UCSD-AML1 (cell line): ENCODE data around the gene PLA2G15.

Source experiments
- DNase-seq: peaks from one replicate; lab custom pipeline; 2025; ENCODE audit not compliant: unreplicated experiment; lab: John Stamatoyannopoulos, UW

PLA2G15 gene

DNA sequence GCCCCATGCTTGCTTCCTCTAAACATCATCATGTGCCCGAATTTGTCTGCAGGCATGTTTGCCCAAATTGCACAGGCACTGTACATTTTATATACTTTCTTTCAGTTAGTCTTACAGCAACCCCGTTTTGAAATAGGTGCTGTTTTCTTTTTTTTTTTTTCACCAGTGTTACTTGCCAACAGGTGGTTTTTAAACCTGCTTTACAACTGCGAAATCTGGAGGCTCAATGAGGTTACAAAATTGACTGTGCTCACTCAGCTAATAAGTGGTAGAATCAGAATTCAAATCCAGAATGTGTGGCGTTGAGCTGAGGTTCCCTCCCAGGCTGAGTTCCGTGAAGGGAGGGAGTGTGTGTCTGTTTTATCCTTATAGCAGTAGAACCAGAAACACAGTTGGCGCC, 5.8 kb downstream of the PLA2G15 start:
- no peak for DNase-seq

- DNase-seq, result no peak
Measured at GRCh38 chr16:68251832-68252231, 6.7 kb downstream of the PLA2G15 start.

GRCh38 chr16:68252383-68252782, 7.2 kb downstream of the PLA2G15 start:
- DNase-seq, result no peak

GRCh38 chr16:68253721-68254120, 8.5 kb downstream of the PLA2G15 start:
- DNase-seq, result no peak

DNA sequence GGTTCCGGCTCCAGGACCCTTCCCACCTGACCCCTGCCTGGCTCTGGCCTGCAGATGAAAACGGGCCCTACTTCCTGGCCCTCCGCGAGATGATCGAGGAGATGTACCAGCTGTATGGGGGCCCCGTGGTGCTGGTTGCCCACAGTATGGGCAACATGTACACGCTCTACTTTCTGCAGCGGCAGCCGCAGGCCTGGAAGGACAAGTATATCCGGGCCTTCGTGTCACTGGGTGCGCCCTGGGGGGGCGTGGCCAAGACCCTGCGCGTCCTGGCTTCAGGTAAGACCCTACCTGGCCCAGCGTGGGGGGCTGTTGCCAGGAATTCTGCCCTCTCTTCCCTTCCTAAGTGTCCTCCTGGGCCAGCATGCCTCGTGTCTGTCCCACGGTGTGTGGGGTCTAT, 10.5 kb downstream of the PLA2G15 start:
- no peak for DNase-seq

GRCh38 chr16:68257251-68257905, 12.2 kb downstream of the PLA2G15 start:
- peak; percentile 41 for DNase-seq

GRCh38 chr16:68257906-68258800, 13.0 kb downstream of the PLA2G15 start:
- DNase-seq, result no peak

DNA sequence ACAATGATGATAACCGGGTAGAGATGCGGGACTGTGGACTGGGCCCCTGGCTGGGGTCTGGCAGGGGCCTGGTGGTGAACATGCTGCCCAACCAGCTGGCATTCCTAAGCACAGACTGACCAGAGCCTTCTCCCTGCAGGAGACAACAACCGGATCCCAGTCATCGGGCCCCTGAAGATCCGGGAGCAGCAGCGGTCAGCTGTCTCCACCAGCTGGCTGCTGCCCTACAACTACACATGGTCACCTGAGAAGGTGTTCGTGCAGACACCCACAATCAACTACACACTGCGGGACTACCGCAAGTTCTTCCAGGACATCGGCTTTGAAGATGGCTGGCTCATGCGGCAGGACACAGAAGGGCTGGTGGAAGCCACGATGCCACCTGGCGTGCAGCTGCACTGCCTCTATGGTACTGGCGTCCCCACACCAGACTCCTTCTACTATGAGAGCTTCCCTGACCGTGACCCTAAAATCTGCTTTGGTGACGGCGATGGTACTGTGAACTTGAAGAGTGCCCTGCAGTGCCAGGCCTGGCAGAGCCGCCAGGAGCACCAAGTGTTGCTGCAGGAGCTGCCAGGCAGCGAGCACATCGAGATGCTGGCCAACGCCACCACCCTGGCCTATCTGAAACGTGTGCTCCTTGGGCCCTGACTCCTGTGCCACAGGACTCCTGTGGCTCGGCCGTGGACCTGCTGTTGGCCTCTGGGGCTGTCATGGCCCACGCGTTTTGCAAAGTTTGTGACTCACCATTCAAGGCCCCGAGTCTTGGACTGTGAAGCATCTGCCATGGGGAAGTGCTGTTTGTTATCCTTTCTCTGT, 14.0 kb downstream of the PLA2G15 start:
- DNase-seq, result no peak

- no peak for DNase-seq
Measured at GRCh38 chr16:68263559-68264127, 18.5 kb downstream of the PLA2G15 start.

DNA sequence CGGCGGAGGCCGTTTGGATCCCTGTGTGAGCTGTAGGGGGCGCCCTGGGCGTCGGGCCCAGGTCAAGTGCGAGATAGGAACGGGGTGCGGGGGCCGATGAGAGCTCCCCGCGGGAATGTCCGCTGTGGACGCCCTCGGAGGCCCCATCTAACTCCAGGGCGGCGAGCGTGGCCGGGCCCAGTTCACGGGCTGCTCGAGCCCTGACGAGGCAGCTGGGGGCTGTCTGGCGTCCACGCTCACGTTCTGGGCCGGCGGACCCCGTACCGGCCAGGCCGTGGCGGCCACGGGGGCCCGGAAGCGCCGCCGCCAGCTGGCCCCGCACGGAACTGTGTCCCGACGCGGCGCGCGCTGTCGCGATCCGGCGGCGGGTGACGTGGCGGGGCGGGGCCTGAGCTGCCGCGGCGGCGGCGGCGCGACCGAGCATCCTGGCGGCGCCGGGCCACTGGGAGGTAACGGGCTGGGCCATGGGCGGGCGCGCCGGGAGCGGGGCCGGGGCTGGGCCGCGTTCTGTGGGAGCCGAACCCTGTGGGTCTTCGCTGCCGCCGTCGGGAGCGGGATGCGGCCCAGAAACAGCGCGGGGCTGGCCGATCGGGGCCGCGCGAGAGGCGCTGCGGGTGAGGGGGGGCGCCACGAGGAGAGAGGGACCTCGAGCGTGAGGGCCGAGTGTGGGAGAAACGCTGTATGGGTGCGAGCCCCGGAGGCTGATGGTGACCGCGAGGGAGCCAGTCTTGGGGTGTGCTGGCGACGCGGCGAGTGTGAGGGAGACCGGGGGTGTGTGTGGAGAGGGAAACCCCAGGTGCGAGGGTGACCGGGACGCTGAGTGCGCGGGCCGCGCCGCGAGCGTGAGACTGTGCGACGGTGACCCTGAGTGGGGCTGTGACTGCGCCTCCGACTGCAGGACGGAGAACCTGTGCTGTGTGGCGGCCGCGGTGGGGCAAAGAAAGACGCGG, 19.2 kb downstream of the PLA2G15 start, which contains the start of gene SLC7A6:
TSS of gene SLC7A6 (plus strand) at position 399 of the 950 bp plus-strand sequence. CDS start 10,201 bp downstream, outside the sequence.
- peak; percentile 90 for DNase-seq

- peak; percentile 41 for DNase-seq
Measured at GRCh38 chr16:68265078-68265920, 20.1 kb downstream of the PLA2G15 start.

- DNase-seq, result no peak
Measured at GRCh38 chr16:68267612-68268405, 22.6 kb downstream of the PLA2G15 start.

DNA sequence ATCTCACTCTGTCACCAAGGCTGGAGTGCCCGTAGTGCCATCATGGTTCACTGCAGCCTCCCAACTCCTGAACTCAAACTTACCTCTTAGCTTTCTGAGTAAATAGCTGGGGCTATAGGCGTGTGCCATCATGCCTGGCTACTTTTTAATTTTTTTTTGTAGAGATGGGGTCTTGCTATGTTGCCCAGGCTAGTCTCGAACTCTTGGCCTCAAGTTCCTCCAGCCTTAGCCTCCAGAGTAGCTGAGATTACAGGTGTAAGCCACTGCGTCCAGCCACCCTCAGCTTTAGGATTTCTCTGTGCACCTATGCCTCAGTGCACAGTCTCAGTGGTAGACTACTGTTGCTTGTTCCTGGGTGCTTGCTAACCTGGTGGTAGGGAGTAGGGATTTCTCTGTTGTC, 24.6 kb downstream of the PLA2G15 start:
- DNase-seq, result no peak

- DNase-seq, result no peak
Measured at GRCh38 chr16:68270353-68270752, 25.2 kb downstream of the PLA2G15 start.

DNA sequence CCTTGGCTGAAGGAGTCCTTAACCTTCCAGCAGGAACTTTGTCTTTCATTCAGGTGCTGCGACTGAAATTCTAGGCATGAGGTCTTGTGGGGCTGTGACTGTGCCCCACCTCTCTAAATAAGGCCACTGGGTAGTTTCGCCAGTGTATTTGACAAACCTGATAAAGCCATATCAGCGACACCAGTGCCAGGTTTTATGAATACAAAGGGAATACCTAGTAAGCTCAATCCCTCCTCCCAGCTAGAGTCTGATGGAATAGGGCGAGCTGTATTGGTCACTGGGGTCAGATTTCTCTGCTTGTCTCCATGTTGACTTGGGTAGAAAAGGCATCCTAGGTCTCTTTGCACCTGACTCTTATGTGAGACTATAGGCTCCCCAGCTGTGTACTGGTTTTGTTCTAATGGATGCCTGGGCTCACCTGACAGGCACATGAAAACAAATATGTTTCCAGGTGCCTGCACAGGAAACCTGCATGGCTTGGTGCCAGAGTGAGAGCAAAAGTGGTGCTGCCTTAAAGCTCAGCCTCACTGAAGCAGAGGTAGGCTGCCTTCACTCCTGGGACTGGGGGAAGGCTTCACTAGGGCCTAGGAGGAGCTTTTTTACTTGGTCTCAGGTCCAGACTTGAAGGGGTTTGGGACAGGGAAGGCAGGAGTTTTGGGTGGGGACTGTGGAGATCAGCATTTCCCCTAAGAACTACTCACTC, 27.5 kb downstream of the PLA2G15 start:
- DNase-seq, result no peak

DNA sequence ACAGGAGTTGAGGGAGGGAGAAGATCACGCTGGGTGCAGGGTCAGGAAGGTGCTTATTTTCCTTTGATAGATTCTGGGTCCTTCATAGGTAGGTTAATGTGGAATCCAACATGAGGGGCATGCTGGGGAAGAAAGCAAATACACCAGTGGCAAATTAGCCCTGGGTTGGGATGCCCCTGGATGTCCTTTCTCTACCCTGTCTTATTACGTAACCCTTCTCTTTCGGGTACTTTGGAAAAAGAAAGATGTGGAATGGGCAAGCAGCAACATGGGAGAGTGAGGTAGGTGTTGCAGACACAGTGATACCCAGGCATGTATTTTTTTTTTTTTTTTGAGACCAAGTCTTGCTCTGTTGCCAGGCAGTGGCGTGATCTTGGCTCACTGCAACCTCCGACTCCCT, 28.3 kb downstream of the PLA2G15 start:
- no peak for DNase-seq

- no peak for DNase-seq
Measured at GRCh38 chr16:68273896-68274295, 28.7 kb downstream of the PLA2G15 start.

GRCh38 chr16:68274441-68274840, 29.3 kb downstream of the PLA2G15 start:
- DNase-seq, result no peak
